HK-2 (cell line): ENCODE measurements around the gene ZNF384.

Source experiments
- DNase-seq: peaks from one replicate; pipeline ENCODE4 v3.0.0-alpha.2; 2018; ENCODE audit not compliant: unreplicated experiment

The ZNF384 gene

GRCh38 chr12:6699259-6699988, 10.2 kb upstream of the ZNF384 start:
- no peak for DNase-seq

- no peak for DNase-seq
These were observed 9.3 kb upstream of the ZNF384 start for GRCh38 chr12:6698352-6699046.

- peak; percentile 50 for DNase-seq
These were observed 8.6 kb upstream of the ZNF384 start for GRCh38 chr12:6697584-6698351.

- no peak for DNase-seq
These were observed 7.8 kb upstream of the ZNF384 start for GRCh38 chr12:6696690-6697583.

- DNase-seq, result no peak
These were observed 6.3 kb upstream of the ZNF384 start for GRCh38 chr12:6695313-6696045.

- no peak for DNase-seq
These were observed 5.5 kb upstream of the ZNF384 start for GRCh38 chr12:6694701-6695100.

GRCh38 chr12:6693832-6694355, 4.7 kb upstream of the ZNF384 start:
- DNase-seq, result no peak

GRCh38 chr12:6692888-6693287, 3.7 kb upstream of the ZNF384 start:
- no peak for DNase-seq

- DNase-seq, result peak; percentile 37
These were observed 2.3 kb upstream of the ZNF384 start for GRCh38 chr12:6691473-6691872.

- DNase-seq, result no peak
These were observed 604 bp downstream of the ZNF384 start for GRCh38 chr12:6688543-6688998.

GRCh38 chr12:6685814-6686213, 3.4 kb downstream of the ZNF384 start:
- no peak for DNase-seq

GRCh38 chr12:6684609-6685008, 4.6 kb downstream of the ZNF384 start:
- DNase-seq, result no peak

- no peak for DNase-seq
These were observed 12.2 kb downstream of the ZNF384 start for GRCh38 chr12:6676962-6677361.

GRCh38 chr12:6672143-6672542, 17.0 kb downstream of the ZNF384 start:
- no peak for DNase-seq

GRCh38 chr12:6667559-6668210, 21.5 kb downstream of the ZNF384 start:
- no peak for DNase-seq

- DNase-seq, result no peak
These were observed 23.0 kb downstream of the ZNF384 start for GRCh38 chr12:6666211-6666610.

- no peak for DNase-seq
These were observed 24.3 kb downstream of the ZNF384 start for GRCh38 chr12:6664902-6665301.

GRCh38 chr12:6662906-6663742, 26.1 kb downstream of the ZNF384 start, which contains the start of gene ING4:
ING4 (minus strand) TSS chr12:6663119; CDS start chr12:6663101, 18 bp downstream.
- DNase-seq, result peak; percentile 95

- DNase-seq, result no peak
These were observed 26.6 kb downstream of the ZNF384 start for GRCh38 chr12:6662602-6662905.
